ENCODE measurements around the gene TTC32.

- TF ChIP-seq CTCF (IDR thresholded peaks at IDR 0.05) (no peak), POLR2A (IDR thresholded peaks at IDR 0.05) (no peak)
Observed at GRCh38 chr2:19857100-19857499, 44.7 kb downstream of the TTC32 start.

All from adrenal gland (tissue), 5 donors.